PFSK-1 (cell line): ENCODE data around the gene SMIM5.

ENCODE experiments used
- FOXP2 ChIP-seq: optimal IDR thresholded peaks from 2 replicates; pipeline ENCODE3; 2011; ENCODE audit warnings: borderline replicate concordance, control low read depth, inconsistent platforms; ENCODE audit not compliant: insufficient read depth; ENCODE audit errors: extremely low read length, extremely low read depth
- POLR2AphosphoS5 ChIP-seq: IDR thresholded peaks from 2 replicates; pipeline ENCODE4 v1.6.1; 2012; ENCODE audit warnings: low read depth, mild to moderate bottlenecking, control low read depth, low read length, moderate library complexity
- SIN3A ChIP-seq: IDR thresholded peaks from 2 replicates; pipeline ENCODE4 v1.6.1; 2012; ENCODE audit warnings: mild to moderate bottlenecking, low read length, moderate library complexity, borderline replicate concordance; ENCODE audit not compliant: insufficient read depth
- TAF1 ChIP-seq: IDR thresholded peaks from 2 replicates; pipeline ENCODE4 v1.6.1; 2012; ENCODE audit warnings: low read length, control low read depth, borderline replicate concordance; ENCODE audit not compliant: insufficient read depth
- TF ChIP-seq, protein P1 (sequence below), 2 experiments: IDR thresholded peaks; 2 replicates each; pipeline versions ENCODE4 v1.6.1 to v1.8.0; 2011 to 2012; ENCODE audit warnings: low read depth in 2 of 2, low read length in 2 of 2, control low read depth in 1 of 2, inconsistent platforms in 1 of 2, mild to moderate bottlenecking in 1 of 2, moderate library complexity in 1 of 2; ENCODE audit not compliant: insufficient read depth in 1 of 2

Gene SMIM5

DNA sequence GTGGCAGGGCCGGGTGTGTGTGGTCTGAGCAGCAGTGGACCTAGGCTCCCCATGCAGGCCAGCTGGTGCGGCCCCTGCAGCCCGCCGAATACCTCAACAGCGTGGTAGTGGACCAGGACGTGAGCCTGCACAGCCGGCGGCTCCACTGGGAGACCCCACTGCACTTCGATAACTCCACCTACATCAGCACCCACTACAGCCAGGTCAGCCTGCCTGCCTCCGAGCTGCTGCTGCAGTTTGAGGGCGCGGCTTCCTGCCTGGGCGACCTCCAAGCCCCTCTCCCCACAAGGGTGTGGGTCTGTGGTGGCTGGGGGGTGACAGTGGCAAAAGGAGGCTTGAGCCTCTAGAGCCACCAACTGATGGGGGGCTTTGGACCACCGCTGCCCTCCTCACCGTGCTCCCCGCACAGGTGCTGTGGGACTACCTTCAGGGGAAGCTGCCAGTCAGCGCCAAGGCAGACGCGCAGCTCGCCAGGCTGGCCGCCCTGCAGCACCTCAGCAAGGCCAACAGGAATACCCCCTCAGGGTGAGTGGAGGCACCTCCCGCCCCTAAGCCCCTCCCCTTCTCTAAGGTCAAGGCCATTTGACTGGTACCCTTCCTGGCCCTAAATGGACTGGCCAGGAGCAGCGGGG lies 8.4 kb upstream of the SMIM5 start:
- TF ChIP-seq POLR2AphosphoS5 (no peak), SIN3A (no peak), FOXP2 (no peak), TAF1 (no peak)
- TF ChIP-seq, protein P1, sequence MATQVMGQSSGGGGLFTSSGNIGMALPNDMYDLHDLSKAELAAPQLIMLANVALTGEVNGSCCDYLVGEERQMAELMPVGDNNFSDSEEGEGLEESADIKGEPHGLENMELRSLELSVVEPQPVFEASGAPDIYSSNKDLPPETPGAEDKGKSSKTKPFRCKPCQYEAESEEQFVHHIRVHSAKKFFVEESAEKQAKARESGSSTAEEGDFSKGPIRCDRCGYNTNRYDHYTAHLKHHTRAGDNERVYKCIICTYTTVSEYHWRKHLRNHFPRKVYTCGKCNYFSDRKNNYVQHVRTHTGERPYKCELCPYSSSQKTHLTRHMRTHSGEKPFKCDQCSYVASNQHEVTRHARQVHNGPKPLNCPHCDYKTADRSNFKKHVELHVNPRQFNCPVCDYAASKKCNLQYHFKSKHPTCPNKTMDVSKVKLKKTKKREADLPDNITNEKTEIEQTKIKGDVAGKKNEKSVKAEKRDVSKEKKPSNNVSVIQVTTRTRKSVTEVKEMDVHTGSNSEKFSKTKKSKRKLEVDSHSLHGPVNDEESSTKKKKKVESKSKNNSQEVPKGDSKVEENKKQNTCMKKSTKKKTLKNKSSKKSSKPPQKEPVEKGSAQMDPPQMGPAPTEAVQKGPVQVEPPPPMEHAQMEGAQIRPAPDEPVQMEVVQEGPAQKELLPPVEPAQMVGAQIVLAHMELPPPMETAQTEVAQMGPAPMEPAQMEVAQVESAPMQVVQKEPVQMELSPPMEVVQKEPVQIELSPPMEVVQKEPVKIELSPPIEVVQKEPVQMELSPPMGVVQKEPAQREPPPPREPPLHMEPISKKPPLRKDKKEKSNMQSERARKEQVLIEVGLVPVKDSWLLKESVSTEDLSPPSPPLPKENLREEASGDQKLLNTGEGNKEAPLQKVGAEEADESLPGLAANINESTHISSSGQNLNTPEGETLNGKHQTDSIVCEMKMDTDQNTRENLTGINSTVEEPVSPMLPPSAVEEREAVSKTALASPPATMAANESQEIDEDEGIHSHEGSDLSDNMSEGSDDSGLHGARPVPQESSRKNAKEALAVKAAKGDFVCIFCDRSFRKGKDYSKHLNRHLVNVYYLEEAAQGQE (IDR thresholded peaks at IDR 0.05; ENCODE audit: insufficient read depth in 1 of 2, low read depth in 2 of 2, low read length in 2 of 2) = no peak

DNA sequence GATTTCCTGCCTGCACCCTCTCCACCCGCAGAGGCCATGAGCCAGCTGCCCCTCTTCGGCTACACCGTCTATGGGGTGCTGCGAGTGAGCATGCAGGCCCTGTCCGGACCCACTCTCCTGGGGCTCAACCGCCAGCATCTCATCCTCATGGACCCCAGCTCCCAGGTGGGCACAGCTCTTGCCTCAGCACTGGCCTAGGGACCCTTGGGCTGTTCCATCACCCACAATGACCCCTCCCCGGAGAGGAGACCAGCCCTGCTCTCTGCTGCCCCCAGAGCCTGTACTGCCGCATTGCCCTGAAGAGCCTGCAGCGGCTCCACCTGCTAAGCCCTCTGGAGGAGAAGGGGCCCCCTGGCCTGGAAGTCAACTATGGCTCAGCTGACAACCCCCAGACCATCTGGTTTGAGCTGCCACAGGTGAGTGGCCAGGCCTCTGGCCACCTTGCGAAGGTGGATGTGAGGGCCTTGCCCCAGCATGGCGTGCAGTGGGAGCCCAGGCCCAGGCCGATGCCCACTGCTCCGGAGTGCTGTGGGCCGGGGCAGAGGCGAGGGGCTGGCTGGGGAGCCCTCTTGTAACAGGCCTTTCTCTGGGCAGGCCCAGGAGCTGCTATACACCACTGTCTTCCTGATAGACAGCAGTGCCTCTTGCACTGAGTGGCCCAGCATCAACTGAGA lies 7.3 kb upstream of the SMIM5 start:
- no peak for TF ChIP-seq TAF1
- no peak for TF ChIP-seq POLR2AphosphoS5
- no peak for TF ChIP-seq SIN3A
- TF ChIP-seq FOXP2 = no peak
- TF ChIP-seq, protein P1 (IDR thresholded peaks at IDR 0.05; ENCODE audit: insufficient read depth in 1 of 2, low read depth in 2 of 2, low read length in 2 of 2) = no peak

DNA sequence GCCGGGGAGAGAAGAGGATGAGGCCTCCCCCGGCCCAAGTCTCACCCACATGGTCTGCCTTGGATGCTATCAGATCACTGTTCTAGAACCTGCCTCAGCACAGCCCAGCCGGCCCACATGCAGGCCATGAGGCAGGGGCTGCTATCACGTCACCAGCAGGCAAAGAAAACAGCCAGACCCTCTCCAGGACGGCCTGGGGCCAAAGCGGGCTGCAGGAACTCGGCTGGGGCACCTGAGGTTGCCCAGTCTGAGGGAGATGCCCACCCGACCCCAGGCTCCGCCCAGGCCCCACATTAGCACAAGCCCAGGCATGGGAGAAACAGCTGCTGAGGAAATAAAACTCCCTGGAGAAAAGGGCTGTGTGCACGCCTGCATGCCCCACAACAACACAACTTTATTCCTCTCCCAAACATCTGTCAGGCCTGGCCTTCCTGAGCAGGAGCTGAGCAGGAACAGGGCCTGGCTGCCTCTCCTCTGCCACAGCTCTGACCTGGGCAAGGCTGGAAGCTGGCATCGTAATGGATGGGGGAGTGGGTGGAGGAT lies 6.7 kb upstream of the SMIM5 start:
- TF ChIP-seq, protein P1 (IDR thresholded peaks at IDR 0.05; ENCODE audit: insufficient read depth in 1 of 2, low read depth in 2 of 2, low read length in 2 of 2) = no peak
- TF ChIP-seq FOXP2 = no peak
- TF ChIP-seq POLR2AphosphoS5 = no peak
- TF ChIP-seq SIN3A = no peak
- TF ChIP-seq TAF1 = no peak

DNA sequence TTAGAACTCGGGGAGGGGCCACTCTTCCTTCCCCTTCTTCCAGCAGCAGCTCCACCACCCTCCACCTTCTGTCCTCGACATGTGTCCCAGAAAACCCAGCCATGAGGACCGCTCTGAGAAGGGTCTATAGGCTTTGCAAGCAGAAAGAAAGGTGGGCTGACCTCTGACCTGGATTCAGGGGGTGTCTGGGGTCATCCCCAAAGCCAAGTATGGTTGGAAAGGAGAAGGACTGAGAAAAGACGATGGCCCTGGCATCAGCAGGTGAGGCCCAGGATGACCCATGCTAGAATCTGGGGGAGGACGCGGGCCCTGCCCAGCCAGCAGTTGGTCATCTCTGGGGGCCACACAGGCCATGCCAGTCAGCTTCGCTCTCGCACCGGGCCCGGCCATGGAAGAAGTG lies 6.1 kb upstream of the SMIM5 start:
- TF ChIP-seq SIN3A (no peak), FOXP2 (no peak), POLR2AphosphoS5 (no peak), TAF1 (no peak)
- TF ChIP-seq, protein P1 (IDR thresholded peaks at IDR 0.05; ENCODE audit: insufficient read depth in 1 of 2, low read depth in 2 of 2, low read length in 2 of 2) = no peak
